Smooth muscle cell (in vitro differentiated cells): ENCODE results near the gene OSBP2. TPM values are rescaled to one million over a fixed set of nuclear protein-coding genes. Genes with fewer than 3 reads are reported as not detected.

Experiments
- DNase-seq: peaks from one replicate; lab custom pipeline; 2025; ENCODE audit not compliant: unreplicated experiment; lab: John Stamatoyannopoulos, UW
- H2AFZ ChIP-seq: fragments of 200-600 bp; sonication (generic); 2 replicates; pipeline ENCODE4 v1.6.0; 2016; ENCODE audit warnings: antibody characterized with exemption, low read depth, mild to moderate bottlenecking
- H3F3A ChIP-seq: fragments of 200-600 bp; sonication (generic); 2 replicates; pipeline ENCODE4 v1.6.0; 2017; ENCODE audit warnings: antibody characterized with exemption, low read depth
- H3K27ac ChIP-seq: fragments of 200-600 bp; sonication (generic); 2 replicates; pipeline ENCODE4 v1.5.1; 2016; ENCODE audit warnings: low read depth, mild to moderate bottlenecking
- H3K27me3 ChIP-seq: fragments of 200-600 bp; sonication (generic); 2 replicates; pipeline ENCODE4 v1.6.1; 2016; ENCODE audit warnings: low read depth, mild to moderate bottlenecking
- H3K36me3 ChIP-seq: fragments of 200-600 bp; sonication (generic); 2 replicates; pipeline ENCODE4 v1.5.1; 2016; ENCODE audit warnings: low read depth
- H3K4me1 ChIP-seq: fragments of 200-600 bp; sonication (generic); 2 replicates; pipeline ENCODE4 v1.5.1; 2016; ENCODE audit warnings: low read depth
- H3K4me2 ChIP-seq: fragments of 200-600 bp; sonication (generic); 2 replicates; pipeline ENCODE4 v1.6.0; 2016; ENCODE audit warnings: mild to moderate bottlenecking
- H3K4me3 ChIP-seq: fragments of 200-600 bp; sonication (generic); 2 replicates; pipeline ENCODE4 v1.5.1; 2016; ENCODE audit warnings: mild to moderate bottlenecking
- H3K79me2 ChIP-seq: fragments of 200-600 bp; sonication (generic); 2 replicates; pipeline ENCODE4 v1.6.0; 2016; ENCODE audit warnings: low read depth, mild to moderate bottlenecking
- H3K9ac ChIP-seq: fragments of 200-600 bp; sonication (generic); 2 replicates; pipeline ENCODE4 v1.6.0; 2016; ENCODE audit warnings: low read depth
- H3K9me3 ChIP-seq: fragments of 200-600 bp; sonication (generic); replicated peaks from 2 replicates; pipeline ENCODE4 v1.5.1; 2016; ENCODE audit warnings: low read depth
- H4K20me1 ChIP-seq: fragments of 200-600 bp; sonication (generic); 2 replicates; pipeline ENCODE4 v1.6.0; 2016; ENCODE audit warnings: low read depth
- WGBS: methylation state at CpG from one replicate; pipeline ENCODE4 v1.1.7; 2016; ENCODE audit warnings: low lambda C conversion rate; 5-methylcytosine and 5-hydroxymethylcytosine counted together
- polyA plus RNA-seq: library from polyadenylated mRNA; unstranded; fragments of >200 nt; fragmentation: Nextera tagmentation; extraction: Ambion mirVana; gene quantifications from 2 replicates; pipeline ENCODE4 v1.2.1, GENCODE V29; 2016
- total RNA-seq: library from RNA; depleted of rRNA; stranded (reverse); fragments of >200 nt; gene quantifications from 2 replicates; pipeline ENCODE4 v1.2.3, GENCODE V29; 2014
- TF ChIP-seq, protein P1 (sequence below): fragments of 200-600 bp; sonication (generic); IDR thresholded peaks from 2 replicates; pipeline ENCODE4 v1.5.1; 2017; ENCODE audit warnings: borderline replicate concordance, mild to moderate bottlenecking, antibody characterized with exemption; ENCODE audit not compliant: insufficient read depth, poor library complexity, severe bottlenecking

OSBP2 gene
- total and polyA plus RNA-seq, 2 experiments from 2014 or later: 4.6 to 4.9 TPM

DNA sequence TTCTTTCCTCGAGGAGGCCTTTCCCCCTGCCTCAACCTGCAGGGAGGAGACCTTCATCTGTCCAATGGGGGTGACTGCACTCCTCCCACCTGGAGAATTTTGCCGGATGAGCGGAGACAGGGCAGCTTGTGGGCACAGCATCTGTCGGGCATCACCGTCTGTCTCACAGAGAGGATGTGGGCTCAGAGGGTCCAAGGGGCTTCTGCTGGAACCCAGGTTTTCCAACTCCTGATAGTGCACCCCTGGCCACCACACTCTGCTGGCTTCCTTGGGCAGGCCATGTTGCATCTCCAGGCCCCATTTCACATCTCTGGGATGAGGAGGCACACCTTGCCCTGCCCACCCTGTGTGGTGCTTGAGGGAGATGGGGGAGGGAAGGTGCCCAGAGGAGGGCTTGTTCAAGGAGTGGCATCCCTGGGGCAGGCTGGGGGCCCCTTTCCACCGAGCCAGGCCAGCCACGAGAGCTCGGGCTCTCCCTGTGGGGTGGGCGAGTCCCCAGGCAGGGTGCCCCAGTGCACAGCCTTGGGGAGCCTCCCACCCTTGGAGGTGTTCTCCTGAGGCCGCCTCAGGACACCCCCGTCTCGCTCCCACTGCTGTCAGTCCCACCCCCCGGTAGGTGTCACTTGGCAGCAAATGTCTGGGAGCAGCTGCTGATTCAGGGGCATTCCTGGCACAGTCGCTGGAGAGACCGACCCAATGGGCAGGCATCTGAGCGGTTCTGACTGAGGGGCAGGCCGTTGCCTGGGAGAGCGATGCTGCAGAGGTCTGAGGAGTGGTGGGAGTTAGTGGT lies 189.7 kb downstream of the OSBP2 start:
- H3K27ac ChIP-seq: no peak overlapping the region
- no peaks in the 10 kb centered on the region for H3K79me2 ChIP-seq
- no peak overlapping the region for H2AFZ ChIP-seq
- no peaks in the 10 kb centered on the region for H3K27me3 ChIP-seq
- no peak overlapping the region for H3K4me2 ChIP-seq
- H3K4me1 ChIP-seq: peaks cover 16% of the 10 kb centered on the region
- no peak overlapping the region for H3K9ac ChIP-seq
- H3K9me3 ChIP-seq: no peaks in the 10 kb centered on the region
- DNase-seq: no peak
- H4K20me1 ChIP-seq: no peaks in the 10 kb centered on the region
- no peak overlapping the region for H3K4me3 ChIP-seq
- 96% methylated on average over 18 of the region's 18 CpGs for WGBS
- TF ChIP-seq, protein P1, sequence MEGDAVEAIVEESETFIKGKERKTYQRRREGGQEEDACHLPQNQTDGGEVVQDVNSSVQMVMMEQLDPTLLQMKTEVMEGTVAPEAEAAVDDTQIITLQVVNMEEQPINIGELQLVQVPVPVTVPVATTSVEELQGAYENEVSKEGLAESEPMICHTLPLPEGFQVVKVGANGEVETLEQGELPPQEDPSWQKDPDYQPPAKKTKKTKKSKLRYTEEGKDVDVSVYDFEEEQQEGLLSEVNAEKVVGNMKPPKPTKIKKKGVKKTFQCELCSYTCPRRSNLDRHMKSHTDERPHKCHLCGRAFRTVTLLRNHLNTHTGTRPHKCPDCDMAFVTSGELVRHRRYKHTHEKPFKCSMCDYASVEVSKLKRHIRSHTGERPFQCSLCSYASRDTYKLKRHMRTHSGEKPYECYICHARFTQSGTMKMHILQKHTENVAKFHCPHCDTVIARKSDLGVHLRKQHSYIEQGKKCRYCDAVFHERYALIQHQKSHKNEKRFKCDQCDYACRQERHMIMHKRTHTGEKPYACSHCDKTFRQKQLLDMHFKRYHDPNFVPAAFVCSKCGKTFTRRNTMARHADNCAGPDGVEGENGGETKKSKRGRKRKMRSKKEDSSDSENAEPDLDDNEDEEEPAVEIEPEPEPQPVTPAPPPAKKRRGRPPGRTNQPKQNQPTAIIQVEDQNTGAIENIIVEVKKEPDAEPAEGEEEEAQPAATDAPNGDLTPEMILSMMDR: no peak
- H3F3A ChIP-seq: no peaks in the 10 kb centered on the region
- H3K36me3 ChIP-seq: no peaks in the 10 kb centered on the region

DNA sequence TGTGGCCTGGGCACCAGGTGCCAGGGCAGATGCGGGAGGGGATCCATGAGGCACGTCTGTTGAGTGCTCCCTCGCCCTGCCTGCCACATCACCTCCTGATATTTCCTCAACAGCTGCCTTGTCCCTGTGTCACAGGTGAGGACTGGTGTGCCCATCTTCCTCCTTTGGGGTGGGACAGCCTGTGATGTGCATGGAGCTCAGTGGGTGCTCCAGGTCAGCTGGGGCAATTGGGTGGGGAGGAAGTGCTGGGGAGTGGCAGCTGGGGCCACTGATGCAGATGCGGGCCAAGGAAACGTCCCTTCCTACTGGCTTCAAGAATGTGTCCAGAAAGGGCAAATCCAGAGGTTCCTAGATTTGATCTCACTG lies 190.3 kb downstream of the OSBP2 start:
- Histone ChIP-seq H3K9me3 (no peaks in the 10 kb centered on the region), H3K27me3 (no peaks in the 10 kb centered on the region), H3K27ac (no peak overlapping the region), H2AFZ (no peak overlapping the region), H3K36me3 (no peaks in the 10 kb centered on the region), H3K9ac (no peak overlapping the region), H4K20me1 (no peaks in the 10 kb centered on the region), H3F3A (no peaks in the 10 kb centered on the region), H3K4me3 (no peak overlapping the region), H3K79me2 (no peaks in the 10 kb centered on the region), H3K4me2 (no peak overlapping the region), H3K4me1 (peaks cover 12% of the 10 kb centered on the region)
- DNase-seq: no peak
- WGBS: 90% methylated on average over 5 of the region's 5 CpGs
- TF ChIP-seq, protein P1: no peak

DNA sequence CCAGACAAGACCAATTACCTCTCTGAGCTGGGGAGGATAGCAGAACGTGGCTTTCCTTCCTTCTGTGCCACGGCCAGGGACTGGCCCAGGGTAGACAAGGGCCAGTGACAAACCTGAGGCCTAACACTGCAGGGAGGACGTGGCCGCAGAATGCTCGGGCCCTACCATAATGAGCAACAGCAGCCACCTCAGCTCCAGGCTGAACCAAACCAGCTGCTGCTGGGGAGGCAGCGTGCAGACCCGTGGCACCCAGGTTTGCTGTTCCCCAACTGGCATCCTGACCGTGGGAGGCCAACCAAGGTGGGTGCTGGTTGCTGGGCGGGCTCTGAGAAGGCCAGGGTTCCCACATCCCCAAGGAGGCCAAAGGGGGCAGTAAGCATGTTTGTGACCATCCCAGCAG lies 190.9 kb downstream of the OSBP2 start:
- Histone ChIP-seq H3K27ac (no peak overlapping the region), H3K4me2 (no peak overlapping the region), H3K79me2 (no peaks in the 10 kb centered on the region), H3K27me3 (no peaks in the 10 kb centered on the region), H3K4me1 (peaks cover 12% of the 10 kb centered on the region), H3K36me3 (no peaks in the 10 kb centered on the region), H4K20me1 (no peaks in the 10 kb centered on the region), H3K9me3 (no peaks in the 10 kb centered on the region), H3K9ac (no peak overlapping the region), H3K4me3 (no peak overlapping the region), H3F3A (no peaks in the 10 kb centered on the region), H2AFZ (no peak overlapping the region)
- TF ChIP-seq, protein P1: no peak
- no peak for DNase-seq
- 96% methylated on average over 9 of the region's 9 CpGs for WGBS

DNA sequence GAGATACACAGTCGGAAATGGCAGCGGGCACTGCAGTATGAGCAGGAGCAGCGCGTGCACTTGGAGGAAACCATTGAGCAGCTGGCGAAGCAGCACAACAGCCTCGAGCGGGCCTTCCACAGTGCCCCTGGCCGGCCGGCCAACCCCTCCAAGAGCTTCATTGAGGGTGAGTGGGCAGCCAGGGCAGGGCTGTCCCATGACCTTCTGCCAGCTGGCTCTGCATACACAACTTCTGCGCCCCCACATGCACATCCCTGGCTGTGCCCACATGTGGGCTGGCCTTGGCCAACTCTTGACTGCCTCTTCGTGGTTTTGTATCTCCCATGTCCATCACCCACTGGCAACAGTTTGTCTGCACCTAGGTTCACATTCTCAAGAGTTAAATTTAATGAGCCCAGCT lies 192.8 kb downstream of the OSBP2 start:
- Histone ChIP-seq H3K27ac (no peak overlapping the region), H3K4me3 (no peak overlapping the region), H3K4me2 (no peak overlapping the region), H4K20me1 (no peaks in the 10 kb centered on the region), H3K9me3 (no peaks in the 10 kb centered on the region), H3K4me1 (no peaks in the 10 kb centered on the region), H3K9ac (no peak overlapping the region), H3K79me2 (no peaks in the 10 kb centered on the region), H3K27me3 (no peaks in the 10 kb centered on the region), H3K36me3 (no peaks in the 10 kb centered on the region), H2AFZ (no peak overlapping the region), H3F3A (no peaks in the 10 kb centered on the region)
- TF ChIP-seq, protein P1: no peak
- DNase-seq: no peak
- 95% methylated on average over 11 of the region's 11 CpGs for WGBS
